ENCODE measurements around the gene MUC4.

DNA sequence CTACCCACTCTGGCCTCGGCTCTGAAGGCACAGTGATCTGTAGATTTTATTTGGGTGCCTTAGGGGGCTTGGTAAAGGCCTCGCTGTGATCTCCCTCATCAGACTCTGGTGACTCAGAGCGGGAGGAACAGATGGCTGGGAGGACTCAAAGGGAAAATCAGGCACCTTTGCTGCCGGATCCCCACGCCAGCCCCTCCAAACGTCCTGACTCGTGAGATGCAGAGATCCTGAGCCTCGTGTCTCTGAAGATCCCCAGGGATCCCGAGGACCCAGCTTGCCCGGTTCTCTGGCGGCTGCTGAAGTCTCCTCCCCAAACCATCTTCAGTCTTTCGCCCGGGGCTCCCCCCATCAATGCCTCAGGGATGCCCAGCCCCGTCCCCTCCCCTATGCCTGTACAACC, 58.1 kb downstream of the MUC4 start:
- TF ChIP-seq, protein P1, sequence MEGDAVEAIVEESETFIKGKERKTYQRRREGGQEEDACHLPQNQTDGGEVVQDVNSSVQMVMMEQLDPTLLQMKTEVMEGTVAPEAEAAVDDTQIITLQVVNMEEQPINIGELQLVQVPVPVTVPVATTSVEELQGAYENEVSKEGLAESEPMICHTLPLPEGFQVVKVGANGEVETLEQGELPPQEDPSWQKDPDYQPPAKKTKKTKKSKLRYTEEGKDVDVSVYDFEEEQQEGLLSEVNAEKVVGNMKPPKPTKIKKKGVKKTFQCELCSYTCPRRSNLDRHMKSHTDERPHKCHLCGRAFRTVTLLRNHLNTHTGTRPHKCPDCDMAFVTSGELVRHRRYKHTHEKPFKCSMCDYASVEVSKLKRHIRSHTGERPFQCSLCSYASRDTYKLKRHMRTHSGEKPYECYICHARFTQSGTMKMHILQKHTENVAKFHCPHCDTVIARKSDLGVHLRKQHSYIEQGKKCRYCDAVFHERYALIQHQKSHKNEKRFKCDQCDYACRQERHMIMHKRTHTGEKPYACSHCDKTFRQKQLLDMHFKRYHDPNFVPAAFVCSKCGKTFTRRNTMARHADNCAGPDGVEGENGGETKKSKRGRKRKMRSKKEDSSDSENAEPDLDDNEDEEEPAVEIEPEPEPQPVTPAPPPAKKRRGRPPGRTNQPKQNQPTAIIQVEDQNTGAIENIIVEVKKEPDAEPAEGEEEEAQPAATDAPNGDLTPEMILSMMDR (IDR thresholded peaks at IDR 0.05) = no peak
- no peak for TF ChIP-seq POLR2A (IDR thresholded peaks at IDR 0.05)
- TF ChIP-seq EP300 (IDR thresholded peaks at IDR 0.05) = no peak
